Fibroblast of lung (primary cell): ENCODE results near the gene FOLR2. TPM values are rescaled to one million over a fixed set of nuclear protein-coding genes. Genes with fewer than 3 reads are reported as not detected.

Experiments used
- DNase-seq, 2 donors: peaks; one replicate each; pipeline versions ENCODE4 v3.0.0 to v3.0.0-alpha.2; 2010; ENCODE audit warnings: low read depth in 2 of 2
- H2AFZ ChIP-seq: 2 replicates; pipeline ENCODE4 v1.5.1; 2012; ENCODE audit warnings: low read length, control low read depth, inconsistent platforms
- H3K27ac ChIP-seq: 2 replicates; pipeline ENCODE4 v1.5.1; 2011; ENCODE audit warnings: low read length, control low read depth; ENCODE audit not compliant: insufficient read depth
- H3K27me3 ChIP-seq: 2 replicates; pipeline ENCODE4 v1.5.1; 2011; ENCODE audit warnings: mild to moderate bottlenecking, low read length; ENCODE audit not compliant: control insufficient read depth, insufficient read depth
- H3K36me3 ChIP-seq: 2 replicates; pipeline ENCODE4 v1.5.1; 2011; ENCODE audit warnings: low read length; ENCODE audit not compliant: control insufficient read depth, insufficient read depth
- H3K4me1 ChIP-seq: 2 replicates; pipeline ENCODE4 v1.5.1; 2011; ENCODE audit warnings: low read length; ENCODE audit not compliant: control insufficient read depth, insufficient read depth; ENCODE audit errors: extremely low read depth
- H3K4me2 ChIP-seq: 2 replicates; pipeline ENCODE4 v1.5.1; 2011; ENCODE audit warnings: low read length, control low read depth; ENCODE audit not compliant: insufficient read depth; ENCODE audit errors: extremely low read depth
- H3K4me3 ChIP-seq, 4 experiments: fragments of 200-600 bp in 1 of 4; sonication (generic) in 1 of 4; replicated peaks in 1 of 4; 2 replicates each; pipeline ENCODE4 v1.5.1; 2011 to 2016; ENCODE audit warnings: low read length in 4 of 4, low read depth in 3 of 4, mild to moderate bottlenecking in 3 of 4, control low read depth in 2 of 4, inconsistent platforms in 1 of 4, mixed read lengths in 1 of 4; ENCODE audit not compliant: insufficient read depth in 1 of 4; ENCODE audit errors: control extremely low read depth in 1 of 4
- H3K79me2 ChIP-seq: 2 replicates; pipeline ENCODE4 v1.5.1; 2012; ENCODE audit warnings: mild to moderate bottlenecking, low read length, inconsistent platforms; ENCODE audit not compliant: control insufficient read depth, insufficient read depth
- H3K9ac ChIP-seq: 2 replicates; pipeline ENCODE4 v1.5.1; 2011; ENCODE audit warnings: mild to moderate bottlenecking, low read length, control low read depth; ENCODE audit not compliant: insufficient read depth
- H3K9me3 ChIP-seq: 2 replicates; pipeline ENCODE4 v1.5.1; 2012; ENCODE audit warnings: low read depth, low read length; ENCODE audit not compliant: control insufficient read depth, insufficient read depth
- H4K20me1 ChIP-seq: 2 replicates; pipeline ENCODE4 v1.5.1; 2011; ENCODE audit warnings: low read length; ENCODE audit not compliant: control insufficient read depth, insufficient read depth; ENCODE audit errors: extremely low read depth
- EZH2 ChIP-seq: IDR thresholded peaks from 2 replicates; pipeline ENCODE4 v1.5.1; 2012; ENCODE audit warnings: low read length, control low read depth, mild to moderate bottlenecking; ENCODE audit errors: missing control alignments
- polyA plus RNA-seq, 2 donors: library from polyadenylated mRNA; depleted of rRNA in 1 of 2; stranded (reverse) in 1 of 2; unstranded in 1 of 2; fragments of >200 nt; gene quantifications; 2 replicates each; pipeline ENCODE4 v1.2.1, GENCODE V29; 2011 to 2012; ENCODE audit warnings: missing spikeins in 1 of 2
- total RNA-seq: library from RNA; depleted of rRNA; stranded (reverse); fragments of >200 nt; gene quantifications from 2 replicates; pipeline ENCODE4 v1.2.1, GENCODE V29; 2014
- TF ChIP-seq, protein P1 (sequence below), 2 donors: IDR thresholded peaks in 1 of 2; conservative IDR thresholded peaks in 1 of 2; 1 replicate in 1 of 2; 2 replicates in 1 of 2; pipeline ENCODE4 v1.5.1; 2011 to 2012; ENCODE audit warnings: low read length in 2 of 2, control low read depth in 1 of 2, inconsistent platforms in 1 of 2, low read depth in 1 of 2, mild to moderate bottlenecking in 1 of 2

FOLR2 gene
- total and polyA plus RNA-seq, 2 donors (not counting 1 experiment from before 2014, with no cell fraction given): not detected

GRCh38 chr11:72218251-72218745 is 1.7 kb downstream of the FOLR2 start:
- no peak overlapping the region for H3K9ac ChIP-seq
- H2AFZ ChIP-seq: no peak overlapping the region
- DNase-seq: no peak
- H3K27ac ChIP-seq: no peak overlapping the region
- H3K27me3 ChIP-seq: peaks cover 12% of the 10 kb centered on the region
- no peaks in the 10 kb centered on the region for H4K20me1 ChIP-seq
- H3K36me3 ChIP-seq: no peaks in the 10 kb centered on the region
- H3K9me3 ChIP-seq: no peaks in the 10 kb centered on the region
- H3K79me2 ChIP-seq: no peaks in the 10 kb centered on the region
- no peak overlapping the region for H3K4me2 ChIP-seq
- H3K4me3 ChIP-seq: no peak overlapping the region
- H3K4me1 ChIP-seq: peaks cover 5% of the 10 kb centered on the region
- no peak for TF ChIP-seq EZH2
- TF ChIP-seq, protein P1, sequence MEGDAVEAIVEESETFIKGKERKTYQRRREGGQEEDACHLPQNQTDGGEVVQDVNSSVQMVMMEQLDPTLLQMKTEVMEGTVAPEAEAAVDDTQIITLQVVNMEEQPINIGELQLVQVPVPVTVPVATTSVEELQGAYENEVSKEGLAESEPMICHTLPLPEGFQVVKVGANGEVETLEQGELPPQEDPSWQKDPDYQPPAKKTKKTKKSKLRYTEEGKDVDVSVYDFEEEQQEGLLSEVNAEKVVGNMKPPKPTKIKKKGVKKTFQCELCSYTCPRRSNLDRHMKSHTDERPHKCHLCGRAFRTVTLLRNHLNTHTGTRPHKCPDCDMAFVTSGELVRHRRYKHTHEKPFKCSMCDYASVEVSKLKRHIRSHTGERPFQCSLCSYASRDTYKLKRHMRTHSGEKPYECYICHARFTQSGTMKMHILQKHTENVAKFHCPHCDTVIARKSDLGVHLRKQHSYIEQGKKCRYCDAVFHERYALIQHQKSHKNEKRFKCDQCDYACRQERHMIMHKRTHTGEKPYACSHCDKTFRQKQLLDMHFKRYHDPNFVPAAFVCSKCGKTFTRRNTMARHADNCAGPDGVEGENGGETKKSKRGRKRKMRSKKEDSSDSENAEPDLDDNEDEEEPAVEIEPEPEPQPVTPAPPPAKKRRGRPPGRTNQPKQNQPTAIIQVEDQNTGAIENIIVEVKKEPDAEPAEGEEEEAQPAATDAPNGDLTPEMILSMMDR (conservative IDR thresholded peaks at IDR 0.05 in 1 of 2, IDR thresholded peaks at IDR 0.05 in 1 of 2; ENCODE audit: low read depth in 1 of 2, low read length in 2 of 2): no peak

GRCh38 chr11:72220696-72221363 is 4.2 kb downstream of the FOLR2 start:
- H3K9ac ChIP-seq: no peak overlapping the region
- no peak overlapping the region for H3K27ac ChIP-seq
- peaks cover 8% of the 10 kb centered on the region for H3K4me1 ChIP-seq
- peaks cover 12% of the 10 kb centered on the region for H3K27me3 ChIP-seq
- no peak for DNase-seq
- H3K36me3 ChIP-seq: no peaks in the 10 kb centered on the region
- no peaks in the 10 kb centered on the region for H3K9me3 ChIP-seq
- H3K79me2 ChIP-seq: peaks cover 15% of the 10 kb centered on the region
- no peaks in the 10 kb centered on the region for H4K20me1 ChIP-seq
- H3K4me2 ChIP-seq: no peak overlapping the region
- H3K4me3 ChIP-seq: no peak overlapping the region
- no peak overlapping the region for H2AFZ ChIP-seq
- no peak for TF ChIP-seq EZH2
- TF ChIP-seq, protein P1 (conservative IDR thresholded peaks at IDR 0.05 in 1 of 2, IDR thresholded peaks at IDR 0.05 in 1 of 2; ENCODE audit: low read depth in 1 of 2, low read length in 2 of 2): no peak

DNA sequence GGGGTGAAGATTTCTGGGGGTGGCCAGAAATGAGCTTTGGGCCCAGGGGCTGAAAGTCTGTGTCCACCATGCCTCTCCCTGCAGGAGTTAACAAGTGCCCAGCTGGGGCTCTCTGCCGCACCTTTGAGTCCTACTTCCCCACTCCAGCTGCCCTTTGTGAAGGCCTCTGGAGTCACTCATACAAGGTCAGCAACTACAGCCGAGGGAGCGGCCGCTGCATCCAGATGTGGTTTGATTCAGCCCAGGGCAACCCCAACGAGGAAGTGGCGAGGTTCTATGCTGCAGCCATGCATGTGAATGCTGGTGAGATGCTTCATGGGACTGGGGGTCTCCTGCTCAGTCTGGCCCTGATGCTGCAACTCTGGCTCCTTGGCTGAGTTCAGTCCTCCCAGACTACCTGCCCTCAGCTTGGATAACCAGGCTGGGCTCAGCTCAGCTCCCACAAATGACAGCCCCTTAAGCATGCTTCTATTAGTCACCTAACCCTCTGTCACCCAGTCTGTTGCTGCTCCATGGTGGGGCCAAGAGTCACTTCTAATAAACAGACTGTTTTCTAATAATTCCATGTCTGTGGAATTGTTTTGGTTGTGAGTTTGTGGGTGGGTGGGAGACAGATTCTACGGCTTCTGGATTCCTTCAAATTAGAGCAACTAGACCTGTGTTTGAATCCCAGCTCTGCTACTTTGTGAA is 4.9 kb downstream of the FOLR2 start:
- no peak overlapping the region for H3K4me2 ChIP-seq
- H3K4me1 ChIP-seq: peaks cover 8% of the 10 kb centered on the region
- no peak overlapping the region for H2AFZ ChIP-seq
- H3K27me3 ChIP-seq: peaks cover 10% of the 10 kb centered on the region
- H3K79me2 ChIP-seq: peaks cover 21% of the 10 kb centered on the region
- TF ChIP-seq, protein P1 (conservative IDR thresholded peaks at IDR 0.05 in 1 of 2, IDR thresholded peaks at IDR 0.05 in 1 of 2; ENCODE audit: low read depth in 1 of 2, low read length in 2 of 2): no peak
- TF ChIP-seq EZH2: no peak
- no peak overlapping the region for H3K27ac ChIP-seq
- H3K9ac ChIP-seq: no peak overlapping the region
- H3K36me3 ChIP-seq: no peaks in the 10 kb centered on the region
- H3K4me3 ChIP-seq: no peak overlapping the region
- no peaks in the 10 kb centered on the region for H4K20me1 ChIP-seq
- no peak for DNase-seq
- H3K9me3 ChIP-seq: no peaks in the 10 kb centered on the region
